Measurements from ENCODE around the gene NRCAM. TPM values are rescaled to one million over a fixed set of nuclear protein-coding genes. Genes with fewer than 3 reads are reported as not detected.

The NRCAM gene
- total and polyA plus RNA-seq, 10 of the 15 experiments (the other 5 are each of a cell fraction or from before 2014, with no cell fraction given): 0.30 to 2.0 (median 1.0) TPM

- TF ChIP-seq ZBTB40 (IDR thresholded peaks at IDR 0.05; ENCODE audit: borderline replicate concordance): no peak
Observed at GRCh38 chr7:108406222-108406890, 49.9 kb downstream of the NRCAM start (continued).

DNA sequence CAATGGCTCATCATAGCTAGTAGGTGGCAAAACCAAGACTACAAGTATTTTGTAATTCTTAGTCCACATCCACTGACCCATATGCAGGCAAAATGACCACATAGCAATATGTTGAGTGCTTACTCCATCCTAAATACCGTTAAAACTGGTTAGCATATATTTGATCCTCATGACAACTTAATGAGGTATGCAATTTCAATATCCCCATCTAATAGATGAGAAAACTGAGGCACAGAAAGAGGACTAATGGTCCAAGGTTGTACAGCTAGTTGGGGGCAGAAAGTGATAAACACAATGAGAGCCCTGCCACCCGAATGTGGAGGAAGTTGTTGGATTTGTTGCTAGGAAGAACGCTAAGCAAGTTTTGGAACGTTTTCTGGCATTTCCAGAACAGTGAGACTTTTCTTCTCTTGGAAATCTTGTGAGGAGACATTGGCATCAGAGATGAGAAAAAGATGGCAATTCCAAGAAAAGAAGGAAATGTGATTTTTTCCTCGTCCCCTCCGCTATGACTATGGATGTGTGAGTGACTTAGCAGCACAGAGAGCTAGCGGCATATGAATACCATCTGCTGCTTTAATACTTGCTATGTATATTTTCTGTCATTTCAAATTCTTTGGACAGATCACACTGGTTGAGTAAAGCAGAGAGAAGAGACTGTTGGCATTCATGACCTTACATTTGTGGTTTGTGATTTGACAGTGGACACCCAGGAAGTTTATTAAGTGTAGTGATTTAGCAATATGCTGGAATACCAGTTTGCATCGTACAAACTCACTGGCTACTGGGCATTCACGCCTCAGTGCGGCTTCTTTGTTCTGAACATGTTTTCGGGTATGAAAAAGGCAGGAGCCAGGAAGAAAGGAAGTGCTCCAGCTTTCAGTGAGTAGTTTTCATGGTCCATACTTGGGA, 51.5 kb downstream of the NRCAM start:
- ChIA-PET POLR2A (no interaction called here), SMC1A (ENCODE audit: uncharacterized antibody, unreplicated experiment) (no interaction called here), CTCF (no interaction called here), RAD21 (ENCODE audit: unreplicated experiment) (no interaction called here)
- in situ Hi-C loops (cut with MboI): no loop called here
- WGBS (ENCODE audit: insufficient coverage, insufficient replicate concordance, low lambda C conversion rate, missing lambda C conversion rate): 43% methylated on average over 11 of the region's 11 CpGs
- Histone ChIP-seq H3K9ac (ENCODE audit: control insufficient read depth, insufficient read depth, low read length) (no peak overlapping the region), H3K4me3 (no peak overlapping the region), H4K20me1 (ENCODE audit: control insufficient read depth, insufficient read depth) (no peaks in the 10 kb centered on the region), H3K4me2 (ENCODE audit: control insufficient read depth, insufficient read depth) (no peak overlapping the region), H3K27me3 (replicated peaks in 1 of 2; ENCODE audit: control insufficient read depth in 2 of 2, insufficient read depth in 2 of 2, low read length in 1 of 2) (no peaks in the 10 kb centered on the region; a peak in 2 of 4 replicates), H3K79me2 (ENCODE audit: control insufficient read depth, insufficient read depth, low read length) (no peaks in the 10 kb centered on the region), H3K4me1 (ENCODE audit: control insufficient read depth, insufficient read depth, low read length) (no peaks in the 10 kb centered on the region), H3K36me3 (ENCODE audit: control insufficient read depth in 2 of 2, insufficient read depth in 2 of 2, low read length in 1 of 2) (no peaks in the 10 kb centered on the region), H2AFZ (ENCODE audit: control insufficient read depth, low read depth, low read length) (no peak overlapping the region), H3K27ac (ENCODE audit: control insufficient read depth, insufficient read depth) (no peak overlapping the region), H3K9me3 (replicated peaks; ENCODE audit: control insufficient read depth, insufficient read depth, low read length) (no peaks in the 10 kb centered on the region)
- no peak for DNase-seq (ENCODE audit: low read depth, low spot score)
- no peak for ATAC-seq
- no peak for FAIRE-seq
- no TSS peak for BruUV-seq (replicated peaks)
- intact Hi-C loops (cut with micrococcal nuclease; ENCODE audit: unreplicated experiment): no loop called here
- TF ChIP-seq ZNF274 (IDR thresholded peaks at IDR 0.05; ENCODE audit: insufficient read depth, insufficient read length) (no peak), ZNF24 (IDR thresholded peaks at IDR 0.05) (no peak), CBX5 (IDR thresholded peaks at IDR 0.05; ENCODE audit: low read depth) (no peak), MYB (IDR thresholded peaks at IDR 0.05; ENCODE audit: borderline replicate concordance, low read depth, low read length) (no peak), IRF5 (IDR thresholded peaks at IDR 0.05; ENCODE audit: borderline replicate concordance) (no peak), NRF1 (conservative IDR thresholded peaks at IDR 0.05; ENCODE audit: low read depth, low read length) (no peak), MLLT1 (IDR thresholded peaks at IDR 0.05) (no peak)
